GM18507 (cell line): ENCODE data around the gene SLFN5.
"Not testable (repeated sequence)": the region's sequence is repeated elsewhere in the genome, so short reads cannot be mapped to it uniquely, and the experiment has no call there.

Experiments used
- DNase-seq: peaks from one replicate; pipeline ENCODE4 v3.0.0; 2011; ENCODE audit warnings: low read depth; ENCODE audit not compliant: insufficient read length; ENCODE audit errors: extremely low spot score
- FAIRE-seq: peaks from 2 replicates; lab custom pipeline; 2011; peaks lifted over from hg19 to GRCh38; lab: Jason Lieb, UNC

SLFN5 gene

GRCh38 chr17:35242805-35243560 lies at the start of gene SLFN5:
SLFN5 (plus strand) TSS chr17:35243072; CDS start chr17:35258691, 15,619 bp downstream.
- peak; percentile 97 for FAIRE-seq
- peak; percentile 88 for DNase-seq

GRCh38 chr17:35194001-35194400 lies 48.9 kb upstream of the SLFN5 start, which contains the start of gene SLC35G3:
SLC35G3 (minus strand) TSS chr17:35194393; CDS start chr17:35194307, 86 bp downstream.
- not testable (repeated sequence) for FAIRE-seq, DNase-seq

- DNase-seq, FAIRE-seq: not testable (repeated sequence)
Measured at GRCh38 chr17:35195062-35195461, 47.8 kb upstream of the SLFN5 start.

GRCh38 chr17:35202582-35202981 lies 40.3 kb upstream of the SLFN5 start:
- not testable (repeated sequence) for FAIRE-seq

GRCh38 chr17:35210741-35211140 lies 32.1 kb upstream of the SLFN5 start:
- FAIRE-seq (no peak), DNase-seq (no peak)

More at GRCh38 chr17:35202582-35202981, 40.3 kb upstream of the SLFN5 start:
- not testable (repeated sequence) for DNase-seq

GRCh38 chr17:35212668-35213067 lies 30.2 kb upstream of the SLFN5 start:
- no peak for DNase-seq
- no peak for FAIRE-seq

GRCh38 chr17:35213412-35213940 lies 29.4 kb upstream of the SLFN5 start:
- no peak for FAIRE-seq
- DNase-seq = no peak

- FAIRE-seq (no peak), DNase-seq (no peak)
Measured at GRCh38 chr17:35214192-35214591, 28.7 kb upstream of the SLFN5 start.

- DNase-seq (no peak), FAIRE-seq (peak; percentile 52)
Measured at GRCh38 chr17:35214631-35215273, 28.1 kb upstream of the SLFN5 start.

- FAIRE-seq = no peak
Measured at GRCh38 chr17:35217107-35217506, 25.8 kb upstream of the SLFN5 start.

GRCh38 chr17:35218915-35219314 lies 24.0 kb upstream of the SLFN5 start:
- no peak for DNase-seq
- FAIRE-seq = peak; percentile 46

More at GRCh38 chr17:35217107-35217506, 25.8 kb upstream of the SLFN5 start:
- DNase-seq = no peak

GRCh38 chr17:35222452-35222851 lies 20.4 kb upstream of the SLFN5 start:
- DNase-seq (no peak), FAIRE-seq (no peak)

- FAIRE-seq = no peak
- no peak for DNase-seq
Measured at GRCh38 chr17:35224436-35224835, 18.4 kb upstream of the SLFN5 start.

GRCh38 chr17:35227546-35227945 lies 15.3 kb upstream of the SLFN5 start:
- DNase-seq (no peak), FAIRE-seq (no peak)

- DNase-seq = no peak
- no peak for FAIRE-seq
Measured at GRCh38 chr17:35229638-35230037, 13.2 kb upstream of the SLFN5 start.

- not testable (repeated sequence) for FAIRE-seq
Measured at GRCh38 chr17:35234315-35234714, 8.6 kb upstream of the SLFN5 start.

GRCh38 chr17:35235289-35235688 lies 7.6 kb upstream of the SLFN5 start:
- no peak for FAIRE-seq
- DNase-seq = no peak

More at GRCh38 chr17:35234315-35234714, 8.6 kb upstream of the SLFN5 start:
- DNase-seq = not testable (repeated sequence)

- DNase-seq = no peak
- FAIRE-seq = no peak
Measured at GRCh38 chr17:35235917-35236316, 7.0 kb upstream of the SLFN5 start.

GRCh38 chr17:35236821-35237220 lies 6.1 kb upstream of the SLFN5 start:
- DNase-seq (no peak), FAIRE-seq (no peak)

GRCh38 chr17:35238821-35239220 lies 4.1 kb upstream of the SLFN5 start:
- FAIRE-seq (peak; percentile 12), DNase-seq (no peak)
